Immature natural killer cell (primary cell): ENCODE measurements around the gene UBR3. TPM values are rescaled to one million over a fixed set of nuclear protein-coding genes. Genes with fewer than 3 reads are reported as not detected.
"Not testable (repeated sequence)": the region's sequence is repeated elsewhere in the genome, so short reads cannot be mapped to it uniquely, and the experiment has no call there.

Experiments used
- DNase-seq, 3 donors: peaks; one replicate each; pipeline ENCODE4 v3.0.0; 2022; ENCODE audit warnings: mixed read lengths in 1 of 3
- H3K27ac Mint-ChIP-seq, 6 donors: one replicate each; pipeline ENCODE4 v1.8.0; 2020; ENCODE audit warnings: mixed read lengths in 6 of 6, mild to moderate bottlenecking in 5 of 6, inconsistent platforms in 4 of 6, moderate library complexity in 3 of 6
- H3K27me3 Mint-ChIP-seq, 3 donors: one replicate each; pipeline ENCODE4 v1.8.0; 2020 to 2021; ENCODE audit warnings: low read depth in 3 of 3, mild to moderate bottlenecking in 3 of 3, mixed read lengths in 3 of 3, moderate library complexity in 3 of 3, inconsistent platforms in 1 of 3
- H3K36me3 Mint-ChIP-seq, 3 donors: one replicate each; pipeline ENCODE4 v1.8.0; 2020; ENCODE audit warnings: mixed read lengths in 3 of 3, inconsistent platforms in 2 of 3, mild to moderate bottlenecking in 2 of 3
- H3K4me1 Mint-ChIP-seq, 2 donors: one replicate each; pipeline ENCODE4 v1.8.0; 2020; ENCODE audit warnings: inconsistent platforms in 2 of 2, mild to moderate bottlenecking in 2 of 2, mixed read lengths in 2 of 2, moderate library complexity in 1 of 2
- H3K4me3 Mint-ChIP-seq, 5 donors: one replicate each; pipeline ENCODE4 v1.8.0; 2020; ENCODE audit warnings: mild to moderate bottlenecking in 5 of 5, mixed read lengths in 5 of 5, inconsistent platforms in 3 of 5, moderate library complexity in 3 of 5
- H3K9me3 Mint-ChIP-seq, 6 donors: one replicate each; pipeline ENCODE4 v1.8.0; 2020; ENCODE audit warnings: mild to moderate bottlenecking in 6 of 6, mixed read lengths in 6 of 6, inconsistent platforms in 4 of 6, moderate library complexity in 3 of 6
- polyA plus RNA-seq, 3 donors: library from polyadenylated mRNA; unstranded; fragments of 300-500 nt; fragmentation: Illumina TruSeq; gene quantifications; one replicate each; pipeline ENCODE4 v1.2.3, GENCODE V29; 2021

Gene UBR3
- polyA plus RNA-seq, 3 donors from 2014 or later: 3.8 to 11.5 (median 5.1) TPM

DNA sequence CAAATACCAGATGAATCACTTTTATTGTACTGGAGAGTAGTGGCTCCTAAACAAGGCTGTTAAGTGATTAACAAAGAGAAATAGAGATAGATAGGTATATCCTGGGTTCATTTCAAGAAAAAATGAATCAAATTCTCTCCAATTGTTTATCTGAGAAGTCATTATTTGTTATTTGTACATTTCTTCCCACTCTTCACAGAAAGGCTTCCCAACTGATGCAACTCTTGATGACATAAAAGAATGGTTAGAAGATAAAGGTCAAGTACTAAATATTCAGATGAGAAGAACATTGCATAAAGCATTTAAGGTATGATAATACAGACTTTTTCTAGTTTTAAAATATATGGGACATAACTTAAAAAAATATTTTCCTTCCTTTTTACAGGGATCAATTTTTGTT lies 20.7 kb upstream of the UBR3 start:
- Mint-ChIP-seq H3K4me1 (peaks cover 0 to 12% of the 10 kb centered on the region in 2 donors), H3K9me3 (no peaks in the 10 kb centered on the region), H3K4me3 (no peak overlapping the region), H3K36me3 (peaks cover 25 to 53% (median 27%) of the 10 kb centered on the region in 3 donors), H3K27ac (no peak overlapping the region), H3K27me3 (no peaks in the 10 kb centered on the region)
- no peak for DNase-seq

DNA sequence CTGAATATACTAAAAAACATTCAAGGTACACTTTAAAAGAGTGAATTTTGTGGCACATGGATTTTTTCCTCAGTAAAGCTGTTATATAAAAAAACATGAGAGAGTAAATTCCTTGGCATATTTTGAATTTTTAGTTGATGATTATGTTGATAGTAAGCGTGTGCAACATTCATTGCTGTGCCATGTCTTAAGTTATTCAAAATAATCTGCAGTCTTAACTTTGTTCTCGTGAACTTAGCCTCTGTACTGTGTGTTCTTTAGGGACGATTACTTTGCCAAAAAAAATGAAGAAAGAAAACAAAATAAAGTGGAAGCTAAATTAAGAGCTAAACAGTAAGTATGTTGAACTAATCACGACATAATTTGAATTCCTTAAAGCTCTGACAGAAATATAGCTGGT lies 19.0 kb upstream of the UBR3 start:
- Mint-ChIP-seq H3K9me3 (no peaks in the 10 kb centered on the region), H3K27me3 (no peaks in the 10 kb centered on the region), H3K4me3 (no peak overlapping the region), H3K36me3 (peaks cover 16 to 45% (median 27%) of the 10 kb centered on the region in 3 donors), H3K27ac (no peak overlapping the region), H3K4me1 (no peaks in the 10 kb centered on the region)
- no peak for DNase-seq

DNA sequence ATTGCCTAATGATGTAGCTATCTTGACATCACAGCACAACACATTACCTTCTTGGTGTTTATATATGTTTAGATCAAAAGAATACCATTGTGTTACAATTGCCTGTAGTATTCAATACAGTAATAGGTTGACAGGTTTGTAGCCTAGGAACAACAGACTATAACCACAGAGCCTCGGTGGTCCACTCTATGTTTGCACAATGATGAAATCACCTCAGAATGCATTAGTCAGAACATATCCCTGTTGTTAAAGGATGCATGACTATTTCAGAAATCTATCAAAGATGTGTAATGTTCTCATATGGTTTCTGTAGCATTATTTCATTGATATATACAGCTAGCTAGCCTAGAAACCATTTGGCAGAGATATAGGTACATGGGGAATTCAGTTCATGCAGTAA lies 11.4 kb upstream of the UBR3 start:
- Mint-ChIP-seq H3K4me3 (no peak overlapping the region), H3K9me3 (no peaks in the 10 kb centered on the region), H3K27me3 (no peaks in the 10 kb centered on the region), H3K4me1 (peaks cover 9 to 28% of the 10 kb centered on the region in 2 donors), H3K36me3 (peaks cover 15 to 32% (median 24%) of the 10 kb centered on the region in 3 donors), H3K27ac (no peak overlapping the region)
- no peak for DNase-seq

DNA sequence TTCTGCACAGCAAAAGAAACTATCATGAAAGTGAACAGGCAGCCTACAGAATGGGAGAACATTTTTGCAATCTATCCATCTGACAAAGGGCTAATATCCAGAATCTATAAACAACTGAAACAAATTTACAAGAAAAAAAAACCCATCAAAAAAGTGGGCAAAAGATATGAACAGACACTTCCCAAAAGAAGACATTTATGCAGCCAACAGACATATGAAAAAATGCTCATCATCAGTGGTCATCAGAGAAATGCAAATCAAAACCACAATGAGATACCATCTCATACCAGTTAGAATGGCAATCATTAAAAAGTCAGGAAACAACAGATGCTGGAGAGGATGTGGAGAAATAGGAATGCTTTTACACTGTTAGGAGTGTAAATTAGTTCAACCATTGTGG lies 10.3 kb upstream of the UBR3 start:
- H3K36me3 Mint-ChIP-seq: peaks cover 9 to 27% (median 26%) of the 10 kb centered on the region in 3 donors
- H3K9me3 Mint-ChIP-seq, DNase-seq, H3K4me3 Mint-ChIP-seq, H3K27me3 Mint-ChIP-seq: not testable (repeated sequence)
- H3K4me1 Mint-ChIP-seq: peaks cover 14 to 39% of the 10 kb centered on the region in 2 donors
- peak overlapping the region in 1 of 6 donors; percentile 24 for H3K27ac Mint-ChIP-seq

DNA sequence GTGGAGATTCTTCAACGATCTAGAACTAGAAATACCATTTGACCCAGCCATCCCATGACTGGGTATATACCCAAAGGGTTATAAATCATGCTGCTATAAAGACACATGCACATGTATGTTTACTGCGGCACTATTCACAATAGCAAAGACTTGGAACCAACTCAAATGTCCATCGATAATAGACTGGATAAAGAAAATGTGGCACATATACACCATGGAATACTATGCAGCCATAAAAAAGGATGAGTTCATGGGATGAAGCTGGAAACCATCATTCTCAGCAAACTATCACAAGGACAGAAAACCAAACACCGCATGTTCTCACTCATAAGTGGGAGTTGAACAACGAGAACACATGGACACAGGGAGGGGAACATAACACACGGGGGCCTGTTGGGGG lies 9.9 kb upstream of the UBR3 start:
- not testable (repeated sequence) for DNase-seq, H3K9me3 Mint-ChIP-seq, H3K4me3 Mint-ChIP-seq, H3K27ac Mint-ChIP-seq, H3K27me3 Mint-ChIP-seq
- peaks cover 9 to 27% (median 26%) of the 10 kb centered on the region in 3 donors for H3K36me3 Mint-ChIP-seq
- peaks cover 14 to 43% of the 10 kb centered on the region in 2 donors for H3K4me1 Mint-ChIP-seq

DNA sequence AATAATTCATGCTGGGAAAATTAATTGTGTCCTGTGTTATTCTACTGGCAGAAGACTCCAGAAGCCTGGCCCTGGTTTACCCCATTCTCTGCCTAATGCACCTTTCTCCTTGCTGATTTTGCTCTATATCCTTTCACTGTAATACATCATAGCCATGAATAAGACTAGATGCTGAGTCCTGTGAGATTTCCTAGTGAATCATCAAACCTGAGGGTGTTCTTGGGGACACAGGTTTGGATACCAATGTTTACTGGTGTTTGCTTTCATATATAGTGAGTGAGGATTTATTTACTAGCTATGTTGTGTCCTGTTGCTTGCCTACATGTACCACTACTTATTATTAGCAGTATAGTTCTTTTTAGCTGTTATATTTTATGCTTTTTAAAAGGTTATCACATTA lies 9.0 kb upstream of the UBR3 start:
- H3K36me3 Mint-ChIP-seq: peaks cover 9 to 27% (median 26%) of the 10 kb centered on the region in 3 donors

DNA sequence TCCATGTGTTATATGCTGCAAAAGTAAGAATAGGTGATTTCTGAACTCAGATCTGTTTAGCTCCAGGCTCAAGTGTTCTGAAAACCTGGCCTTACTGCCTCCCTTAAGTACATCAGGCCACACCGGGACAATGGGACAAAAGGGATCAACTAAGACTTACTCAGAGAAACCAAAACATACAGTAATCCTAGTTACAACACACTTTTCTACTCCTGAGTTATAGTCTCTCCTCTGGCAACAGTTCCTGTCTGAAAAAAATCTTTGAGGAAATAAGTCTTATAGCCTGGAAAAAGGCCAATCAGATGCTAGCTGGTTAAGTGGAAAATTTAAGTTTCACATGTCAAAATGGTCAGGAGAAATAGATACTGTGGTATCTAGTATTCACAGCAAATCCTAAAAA lies 8.1 kb upstream of the UBR3 start:
- Mint-ChIP-seq H3K4me3 (no peak overlapping the region), H3K9me3 (no peaks in the 10 kb centered on the region), H3K36me3 (peaks cover 9 to 27% (median 26%) of the 10 kb centered on the region in 3 donors), H3K4me1 (peaks cover 29 to 61% of the 10 kb centered on the region in 2 donors), H3K27ac (peak overlapping the region in 1 of 6 donors; percentile 28), H3K27me3 (no peaks in the 10 kb centered on the region)
- DNase-seq: no peak

More for the DNA sequence above, 9.0 kb upstream of the UBR3 start:
- Mint-ChIP-seq H3K27me3 (no peaks in the 10 kb centered on the region), H3K4me3 (no peak overlapping the region), H3K27ac (peak overlapping the region in 1 of 6 donors; percentile 6), H3K9me3 (no peaks in the 10 kb centered on the region), H3K4me1 (peaks cover 22 to 52% of the 10 kb centered on the region in 2 donors)
- DNase-seq: no peak

DNA sequence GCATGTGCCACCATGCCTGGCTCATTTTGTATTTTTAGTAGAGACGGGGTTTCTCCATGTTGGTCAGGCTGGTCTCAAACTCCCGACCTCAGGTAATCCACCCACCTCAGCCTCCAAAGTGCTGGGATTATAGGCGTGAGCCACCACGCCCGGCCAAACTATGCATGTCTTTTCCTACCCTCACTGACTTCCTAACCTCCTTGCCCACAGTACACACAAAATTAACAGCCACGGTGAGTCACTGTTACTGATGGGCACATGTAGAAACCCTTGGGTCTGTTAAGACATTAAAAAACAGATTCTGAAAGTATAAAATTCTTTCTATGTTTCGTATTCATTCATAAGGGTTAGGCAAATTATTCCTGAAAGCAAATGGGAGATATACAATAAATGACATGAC lies 7.2 kb upstream of the UBR3 start:
- DNase-seq, H3K4me3 Mint-ChIP-seq, H3K9me3 Mint-ChIP-seq, H3K27me3 Mint-ChIP-seq: not testable (repeated sequence)
- H3K36me3 Mint-ChIP-seq: peaks cover 9 to 27% (median 26%) of the 10 kb centered on the region in 3 donors
- H3K27ac Mint-ChIP-seq: peak overlapping the region in 5 of 6 donors; percentile 17 to 69 (median 46)
- peaks cover 38 to 68% of the 10 kb centered on the region in 2 donors for H3K4me1 Mint-ChIP-seq

DNA sequence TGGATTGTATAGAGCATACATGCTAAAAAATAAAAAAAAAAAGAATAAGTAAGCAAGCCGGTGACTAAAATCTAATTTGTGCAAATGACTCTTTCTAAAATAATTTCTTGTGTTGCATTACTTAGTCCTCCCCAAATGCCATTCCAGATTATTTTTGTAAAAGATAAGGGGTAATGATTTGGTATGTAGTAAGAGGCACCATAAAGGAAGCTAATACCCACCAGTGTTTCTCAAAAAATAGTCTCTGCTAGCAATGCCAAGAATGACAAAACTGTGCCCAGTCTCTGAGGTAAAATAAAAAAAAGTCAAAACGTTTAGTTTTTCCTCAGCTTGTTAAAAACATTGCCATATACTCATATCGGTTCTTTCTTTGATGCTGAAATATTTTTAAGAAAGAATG lies 5.2 kb upstream of the UBR3 start:
- Mint-ChIP-seq H3K27me3 (peaks cover 3 to 5% (median 4%) of the 10 kb centered on the region in 3 donors), H3K9me3 (peaks cover 0 to 1% (median 0%) of the 10 kb centered on the region in 6 donors), H3K27ac (no peak overlapping the region), H3K36me3 (peaks cover 5 to 17% (median 15%) of the 10 kb centered on the region in 3 donors), H3K4me1 (peaks cover 36 to 75% of the 10 kb centered on the region in 2 donors), H3K4me3 (no peak overlapping the region)
- DNase-seq: no peak

DNA sequence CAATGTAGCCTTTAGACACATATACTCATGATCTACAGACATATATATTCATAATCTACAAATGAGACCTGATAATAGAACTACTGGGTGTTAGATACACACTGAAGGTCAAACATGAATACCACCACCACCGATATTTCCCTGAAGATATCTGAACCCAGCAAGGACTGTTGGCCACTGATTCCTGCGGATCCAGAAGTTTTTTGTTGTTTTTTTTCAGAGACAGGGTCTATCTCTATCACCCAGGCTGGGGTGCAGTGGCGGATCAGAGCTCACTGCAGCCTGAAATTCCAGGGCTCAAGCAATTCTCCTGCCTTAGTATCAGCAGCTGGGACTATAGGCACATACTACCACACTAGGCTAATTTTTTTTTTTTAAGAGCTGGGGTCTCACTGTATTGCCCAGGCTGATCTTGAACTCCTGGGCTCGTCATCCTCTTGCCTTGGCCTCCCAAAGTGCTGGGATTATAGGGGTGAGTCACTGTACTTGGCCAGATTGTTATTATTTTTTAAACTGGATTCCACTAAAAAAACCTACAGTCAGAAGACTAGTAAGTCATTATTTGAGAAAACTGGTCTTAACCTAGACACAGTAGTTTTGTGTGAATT lies 4.4 kb upstream of the UBR3 start:
- no peak for DNase-seq
- Mint-ChIP-seq H3K27ac (peak overlapping the region in 4 of 6 donors; percentile 24 to 55 (median 44)), H3K27me3 (peaks cover 3 to 5% (median 5%) of the 10 kb centered on the region in 3 donors), H3K9me3 (peaks cover 0 to 1% (median 0%) of the 10 kb centered on the region in 6 donors), H3K4me1 (peaks cover 39 to 74% of the 10 kb centered on the region in 2 donors), H3K36me3 (peaks cover 5 to 8% (median 7%) of the 10 kb centered on the region in 3 donors), H3K4me3 (peak overlapping the region; percentile 40 to 74 (median 59))

DNA sequence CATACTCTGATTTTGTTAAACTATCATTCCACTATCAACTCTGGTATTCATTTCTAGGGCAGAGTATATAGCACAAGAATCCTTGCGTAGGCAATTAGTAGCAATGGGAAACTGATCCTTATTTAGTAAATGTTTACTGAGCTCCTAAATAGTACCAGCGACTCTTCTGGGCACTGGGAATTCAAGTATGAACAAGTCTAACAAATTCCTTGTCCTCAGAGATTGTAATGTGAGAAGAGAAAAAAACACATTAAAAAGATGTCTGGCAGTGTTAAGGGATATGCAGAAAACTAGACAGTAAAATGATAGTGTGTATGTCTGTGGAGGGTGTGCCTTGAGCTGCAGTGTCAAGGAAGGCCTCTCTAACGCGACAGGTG lies 3.3 kb upstream of the UBR3 start:
- H3K4me1 Mint-ChIP-seq: peaks cover 49 to 84% of the 10 kb centered on the region in 2 donors
- H3K4me3 Mint-ChIP-seq: peak overlapping the region; percentile 86 to 96 (median 93)
- DNase-seq: no peak
- H3K36me3 Mint-ChIP-seq: peaks cover 0 to 3% (median 3%) of the 10 kb centered on the region in 3 donors
- H3K27ac Mint-ChIP-seq: peak overlapping the region; percentile 52 to 89 (median 70)
- peaks cover 5 to 10% (median 10%) of the 10 kb centered on the region in 3 donors for H3K27me3 Mint-ChIP-seq
- H3K9me3 Mint-ChIP-seq: peaks cover 0 to 1% (median 0%) of the 10 kb centered on the region in 6 donors

DNA sequence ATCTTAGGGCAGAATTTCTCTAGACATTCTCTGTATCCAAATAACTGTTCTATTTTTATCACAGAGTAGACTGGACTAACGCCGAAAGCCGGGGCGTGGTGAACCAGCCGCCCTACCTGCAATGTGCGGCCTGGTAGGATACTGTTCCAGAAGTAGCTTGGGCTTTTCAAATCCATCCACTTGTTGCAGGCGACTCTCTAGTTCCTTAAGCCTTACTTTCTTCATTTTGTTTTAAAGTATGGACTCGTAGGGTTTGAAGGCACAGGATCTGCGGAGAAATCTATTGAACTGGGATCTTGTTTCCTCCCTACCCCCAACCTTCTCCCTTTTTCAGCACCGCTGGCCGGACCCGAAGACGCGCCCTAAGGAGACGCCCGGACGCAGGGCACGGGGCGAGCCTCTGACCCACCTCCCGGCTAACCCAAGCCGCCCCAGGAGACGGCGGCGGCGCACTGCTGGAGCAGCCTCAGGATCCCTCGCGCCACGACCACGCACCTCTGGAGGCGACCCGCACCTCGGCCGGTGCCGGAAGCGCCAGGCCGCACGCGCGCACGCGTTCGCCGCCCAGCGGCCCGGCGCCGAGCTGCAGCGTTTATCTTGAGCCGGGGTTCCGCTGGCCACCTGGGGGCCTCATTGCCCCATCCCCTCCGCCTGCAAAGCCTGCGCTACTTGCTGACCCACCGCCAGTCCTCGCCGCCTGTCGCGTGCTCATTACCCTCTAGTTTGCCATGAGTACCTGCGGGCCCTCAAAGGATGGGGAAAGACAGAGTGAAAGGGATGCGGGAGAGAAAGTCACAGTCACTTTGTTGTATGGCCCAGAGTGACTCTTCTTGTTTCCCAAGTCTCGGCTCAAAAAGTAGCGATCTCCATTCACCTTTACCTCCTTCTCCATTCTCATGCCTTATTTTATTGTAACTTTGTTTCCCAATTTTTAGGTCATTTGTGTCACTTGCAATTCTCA lies 2.6 kb upstream of the UBR3 start, which contains the start of gene METTL5:
Gene METTL5 (minus strand): TSS at position 533 of the 961 bp plus-strand sequence. CDS start 308 bp downstream, at position 225.
- peak within 1 kb of the TSS; percentile 86 to 96 (median 94) for H3K4me3 Mint-ChIP-seq
- H3K9me3 Mint-ChIP-seq: peaks cover 0 to 1% (median 0%) of the 10 kb centered on the region in 6 donors
- H3K36me3 Mint-ChIP-seq: peaks cover 0 to 3% (median 3%) of the 10 kb centered on the region in 3 donors
- H3K27me3 Mint-ChIP-seq: peaks cover 5 to 10% (median 10%) of the 10 kb centered on the region in 3 donors
- H3K27ac Mint-ChIP-seq: peak within 1 kb of the TSS; percentile 86 to 91 (median 90)
- peaks cover 53 to 84% of the 10 kb centered on the region in 2 donors for H3K4me1 Mint-ChIP-seq
- DNase-seq: peak; percentile 77 to 79 (median 77)

DNA sequence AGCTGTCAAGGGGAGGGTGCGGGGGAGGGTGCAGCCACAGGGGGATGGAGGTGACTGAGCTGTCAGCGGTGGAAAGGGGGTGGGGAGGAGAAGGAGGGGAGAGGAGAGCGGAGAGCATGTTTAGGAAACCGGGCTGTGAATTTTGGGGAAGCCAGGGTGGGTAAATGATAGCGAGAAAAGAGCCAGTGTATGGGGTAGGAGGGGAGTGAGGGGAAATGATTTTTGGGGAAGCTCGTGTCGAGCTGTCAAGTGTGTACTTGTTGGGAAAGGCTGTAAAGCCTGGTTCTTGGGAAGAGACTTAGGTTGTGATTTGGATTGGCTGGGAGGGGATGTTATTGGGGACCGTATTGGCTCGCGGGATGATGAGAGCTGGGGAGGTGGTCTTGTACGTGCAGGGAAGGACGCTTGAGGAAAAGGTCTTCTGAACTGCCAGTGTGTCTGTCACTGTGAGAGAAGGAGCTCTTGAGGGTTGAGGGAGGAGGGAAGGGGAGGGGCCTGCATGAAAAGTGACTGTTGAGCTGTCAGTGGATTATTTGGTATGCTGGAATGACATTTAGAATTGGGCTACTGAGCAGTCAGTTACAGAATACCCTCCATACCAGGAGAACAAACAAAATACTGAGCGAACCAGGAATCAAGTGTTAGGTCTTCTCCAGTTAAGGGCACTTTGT lies 1.0 kb downstream of the UBR3 start:
- Mint-ChIP-seq H3K4me3 (peak overlapping the region; percentile 88 to 98 (median 94)), H3K27ac (peak overlapping the region; percentile 69 to 96 (median 90)), H3K9me3 (peaks cover 0 to 1% (median 0%) of the 10 kb centered on the region in 6 donors), H3K27me3 (peaks cover 5 to 11% (median 10%) of the 10 kb centered on the region in 3 donors), H3K36me3 (no peaks in the 10 kb centered on the region), H3K4me1 (peaks cover 47 to 75% of the 10 kb centered on the region in 2 donors)
- peak; percentile 21 to 28 (median 25) for DNase-seq
